GM18507 (cell line): ENCODE measurements around the gene POLR3E.
"Not testable (repeated sequence)": the region's sequence is repeated elsewhere in the genome, so short reads cannot be mapped to it uniquely, and the experiment has no call there.

Experiments used
- DNase-seq: peaks from one replicate; pipeline ENCODE4 v3.0.0; 2011; ENCODE audit warnings: low read depth; ENCODE audit not compliant: insufficient read length; ENCODE audit errors: extremely low spot score
- FAIRE-seq: peaks from 2 replicates; lab custom pipeline; 2011; peaks lifted over from hg19 to GRCh38; lab: Jason Lieb, UNC

POLR3E gene

DNA sequence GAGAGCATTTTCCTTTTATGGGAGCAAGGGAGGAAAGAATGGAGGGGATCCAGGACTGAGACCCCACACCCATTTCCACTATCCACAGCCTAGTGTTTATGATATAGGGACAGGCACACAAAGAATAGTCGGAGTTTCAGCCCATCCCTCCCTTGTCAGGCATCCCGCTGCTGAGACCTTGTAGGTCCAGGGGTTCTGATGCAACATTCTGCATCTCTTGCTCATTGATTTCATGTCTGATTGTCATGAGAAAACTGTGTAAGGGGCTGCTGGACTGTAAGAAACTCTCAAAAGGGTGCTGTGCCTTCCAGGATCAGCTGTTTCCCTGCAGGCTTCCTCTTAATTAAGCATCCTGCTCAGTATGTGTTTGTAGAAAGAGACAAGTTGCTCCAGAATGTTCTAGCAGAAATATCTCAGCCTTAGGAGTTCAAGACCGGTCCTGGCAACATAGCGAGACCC is 5.3 kb upstream of the POLR3E start:
- no peak for FAIRE-seq
- DNase-seq, result no peak

DNA sequence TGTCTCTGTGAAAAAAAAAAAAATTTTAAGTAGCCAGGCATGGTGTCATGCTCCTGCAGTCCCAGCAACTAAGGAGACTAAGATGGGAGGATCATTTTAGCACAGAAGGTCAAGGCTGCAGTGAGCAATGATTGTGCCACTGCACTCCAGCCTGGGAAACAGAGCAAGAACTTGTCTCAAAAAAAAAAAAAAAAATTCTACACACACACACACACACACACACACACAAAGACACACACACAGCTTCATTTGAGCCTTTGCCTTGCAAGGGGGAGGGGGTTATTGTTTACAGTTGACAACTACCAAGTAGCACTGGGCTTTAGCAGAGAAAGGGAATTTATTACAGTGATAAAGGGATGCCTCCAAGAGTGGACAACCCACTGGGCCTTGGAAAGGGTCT is 4.9 kb upstream of the POLR3E start:
- DNase-seq, result no peak
- FAIRE-seq, result no peak

DNA sequence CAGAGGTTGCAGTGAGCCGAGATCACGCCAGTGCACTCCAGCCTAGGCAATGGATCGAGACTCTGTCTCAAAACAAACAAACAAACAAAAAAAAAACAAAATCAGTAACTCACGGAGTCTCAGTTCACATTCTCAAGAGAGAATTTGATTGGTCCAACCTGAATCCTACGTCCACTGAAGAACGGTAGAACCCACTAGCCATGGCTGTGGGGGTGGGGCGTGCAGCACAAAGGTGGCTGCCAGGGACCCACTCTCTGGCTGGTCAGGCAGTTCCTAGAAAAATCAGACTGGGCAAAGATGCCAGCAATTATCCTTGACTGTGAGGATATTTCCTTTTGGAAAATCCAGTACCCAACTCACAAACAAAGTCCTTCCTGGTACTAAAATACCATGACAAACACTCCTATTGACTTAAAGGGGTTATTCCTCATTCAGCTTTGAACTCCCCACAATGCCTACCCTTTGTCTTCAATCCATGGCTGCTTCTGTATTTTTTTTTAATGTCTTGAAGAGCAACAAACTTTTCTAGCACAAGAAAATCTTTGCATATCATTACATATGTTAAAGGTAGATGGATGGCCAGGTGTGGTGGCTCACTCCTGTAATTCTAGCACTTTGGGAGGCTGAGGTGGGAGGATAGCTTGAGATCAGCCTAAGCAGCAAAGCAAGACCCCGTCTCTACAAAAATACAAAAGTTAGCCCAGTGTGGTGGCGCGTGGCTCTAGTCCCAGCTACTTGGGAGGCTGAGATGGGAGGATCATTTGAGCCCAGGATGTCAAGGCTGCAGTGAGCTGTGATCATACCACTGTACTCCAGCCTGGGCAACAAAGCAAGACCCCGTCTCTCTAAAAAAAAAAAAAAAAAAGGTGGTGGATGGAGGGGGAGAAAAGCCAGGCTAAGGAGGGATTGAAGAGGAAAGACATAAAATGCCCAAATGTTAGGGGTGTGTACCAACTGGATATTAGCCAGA is 3.8 kb upstream of the POLR3E start:
- no peak for FAIRE-seq
- DNase-seq, result no peak

DNA sequence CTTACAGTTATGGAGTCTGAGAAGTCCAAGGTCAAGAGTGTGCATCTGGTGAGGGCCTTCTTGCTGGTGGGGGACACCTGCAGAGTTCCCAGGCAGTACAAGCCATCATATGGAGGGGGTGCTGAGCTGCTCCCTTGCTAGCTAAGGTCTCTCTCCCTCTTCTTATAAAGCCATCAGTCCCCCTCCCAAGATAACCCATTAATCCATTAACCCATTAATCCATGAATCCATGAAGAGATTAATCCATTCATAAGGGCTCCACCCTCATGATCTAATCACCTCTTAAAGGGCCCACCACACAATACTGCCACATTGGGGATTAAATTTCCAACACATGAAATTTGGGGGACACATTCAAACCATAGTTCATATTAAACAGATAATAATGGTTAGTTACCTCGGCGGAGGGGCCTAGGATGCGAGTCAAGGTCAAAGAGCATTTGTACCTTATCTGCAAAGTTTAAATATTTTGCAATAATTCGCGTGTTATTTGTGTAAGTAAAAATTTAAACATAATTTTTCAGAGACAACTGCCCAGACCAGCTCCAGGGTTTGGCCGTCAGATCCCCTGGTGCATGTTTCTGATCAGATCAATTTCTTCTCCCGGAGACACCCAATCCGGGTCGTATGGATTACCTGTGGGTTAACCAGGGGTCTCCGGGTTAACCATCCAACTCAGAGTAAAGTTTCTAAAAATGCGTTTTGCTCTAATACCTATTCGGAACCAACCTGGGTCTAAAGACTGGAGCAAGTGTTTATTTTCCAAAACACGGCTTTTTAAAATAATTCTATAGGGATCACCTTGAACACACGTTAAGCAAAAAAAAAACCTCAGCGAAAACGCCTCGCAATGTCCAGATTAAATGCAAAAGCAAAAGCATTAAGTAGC is 740 bp upstream of the POLR3E start:
- no peak for DNase-seq

DNA sequence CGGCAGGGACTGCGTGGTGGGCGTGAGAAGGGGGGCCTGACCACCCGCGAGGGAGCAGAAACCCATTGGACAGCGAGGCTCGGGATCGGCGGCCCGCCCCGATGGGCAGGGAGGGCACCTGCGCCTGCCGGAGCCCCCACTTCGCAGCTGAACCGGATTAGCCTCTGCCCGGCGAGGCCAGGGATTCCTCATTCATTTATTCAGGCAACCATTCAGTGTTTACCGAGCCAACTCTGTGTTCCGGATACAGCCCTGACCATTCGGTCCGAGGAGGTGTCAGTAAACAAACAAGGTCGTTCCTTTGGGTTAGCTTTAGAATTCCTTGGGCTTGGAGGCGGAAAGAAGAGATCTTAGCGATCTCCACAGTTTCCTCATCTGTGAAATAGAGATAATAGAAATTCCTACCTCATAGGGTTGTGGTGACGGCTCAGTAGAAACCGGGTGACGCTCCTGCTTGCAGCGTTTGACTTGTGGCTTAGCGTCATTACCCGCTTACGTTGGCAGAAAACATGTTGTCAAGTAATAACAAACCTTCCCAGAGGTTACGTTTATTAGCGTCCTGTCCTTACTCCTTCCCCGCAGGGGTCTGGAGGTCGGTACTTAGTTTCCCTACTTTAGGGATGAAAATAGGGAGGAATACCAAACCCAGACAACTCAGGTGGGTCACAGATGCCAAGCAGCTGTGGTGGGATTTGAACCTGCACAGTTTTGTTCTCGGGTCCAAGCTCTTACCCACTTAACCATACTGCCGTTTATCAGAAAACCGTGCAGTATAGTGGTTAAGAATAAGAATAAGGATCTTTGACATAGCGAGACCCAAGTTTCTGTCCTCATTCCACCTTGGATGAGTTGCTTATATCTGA is 893 bp downstream of the POLR3E start:
- FAIRE-seq, result peak; percentile 69

More for the DNA sequence above, 740 bp upstream of the POLR3E start:
- no peak for FAIRE-seq

DNA sequence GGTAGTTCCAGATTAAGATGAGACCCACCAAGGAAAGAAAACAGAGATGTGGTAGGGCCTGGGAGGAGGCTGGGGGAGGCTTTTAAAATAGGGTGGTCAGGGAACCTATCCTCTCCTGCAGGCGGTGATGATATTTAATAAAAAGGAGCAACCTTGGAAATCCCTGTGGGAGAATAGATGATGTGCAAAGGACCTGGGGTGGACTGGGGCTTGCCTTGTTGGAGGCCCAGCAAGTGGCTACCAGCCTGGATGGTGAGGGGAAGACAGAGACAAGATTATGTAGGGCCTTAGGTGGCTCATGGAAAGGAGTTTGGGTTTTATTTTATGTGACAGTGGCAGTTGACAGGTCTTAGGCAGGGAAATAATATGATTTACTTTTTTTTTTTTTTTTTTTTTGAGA is 1.8 kb downstream of the POLR3E start:
- DNase-seq, result no peak
- no peak for FAIRE-seq

More for the DNA sequence above, 893 bp downstream of the POLR3E start:
- DNase-seq, result peak; percentile 50

DNA sequence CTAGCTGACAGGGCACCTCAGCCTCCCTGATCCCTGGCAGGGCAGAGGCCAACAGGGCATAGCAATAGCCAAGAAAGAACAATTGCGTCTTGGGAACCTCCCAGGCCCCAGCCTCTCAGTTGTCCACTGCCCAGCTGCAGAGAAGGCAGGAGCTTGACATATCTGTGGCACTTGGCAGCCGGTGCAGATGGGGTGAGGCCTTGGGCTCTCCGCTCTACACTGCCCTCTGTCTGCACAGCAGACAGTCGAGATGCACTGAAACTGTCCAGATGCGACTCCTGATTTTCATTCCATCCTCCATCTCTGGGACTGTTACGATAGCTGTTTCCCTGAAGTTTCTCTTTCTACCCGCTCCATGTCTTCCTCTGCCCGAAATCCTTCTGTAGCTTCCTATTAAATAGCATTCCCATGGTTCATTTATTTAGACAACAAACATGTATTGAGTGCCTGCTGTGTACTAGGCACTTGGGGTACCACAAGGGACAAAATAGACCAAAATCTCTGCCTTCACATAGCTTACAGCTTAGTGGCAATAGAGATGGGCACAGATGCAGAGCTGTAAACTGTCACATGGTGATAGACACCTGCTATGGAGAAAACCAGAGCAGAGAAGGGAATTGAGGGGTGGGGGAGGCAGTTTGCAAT is 3.3 kb downstream of the POLR3E start:
- no peak for FAIRE-seq
- DNase-seq, result no peak

DNA sequence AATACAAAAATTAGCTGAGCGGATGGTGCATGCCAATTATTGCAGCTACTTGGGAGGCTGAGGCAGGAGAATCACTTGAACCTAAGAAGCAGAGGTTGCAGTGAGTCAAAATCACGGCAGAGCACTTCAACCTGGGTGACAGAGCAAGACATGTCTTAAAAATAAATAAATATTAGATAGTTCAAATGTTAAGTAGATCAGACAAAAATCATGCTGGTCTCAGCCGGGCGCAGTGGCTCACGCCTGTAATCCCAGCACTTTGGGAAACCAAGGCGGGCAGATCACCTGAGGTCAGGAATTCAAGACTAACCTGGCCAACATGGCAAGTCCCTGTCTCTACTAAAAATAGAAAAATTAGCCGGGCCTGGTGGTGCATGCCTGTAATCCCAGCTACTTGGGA is 4.2 kb downstream of the POLR3E start:
- not testable (repeated sequence) for DNase-seq, FAIRE-seq

DNA sequence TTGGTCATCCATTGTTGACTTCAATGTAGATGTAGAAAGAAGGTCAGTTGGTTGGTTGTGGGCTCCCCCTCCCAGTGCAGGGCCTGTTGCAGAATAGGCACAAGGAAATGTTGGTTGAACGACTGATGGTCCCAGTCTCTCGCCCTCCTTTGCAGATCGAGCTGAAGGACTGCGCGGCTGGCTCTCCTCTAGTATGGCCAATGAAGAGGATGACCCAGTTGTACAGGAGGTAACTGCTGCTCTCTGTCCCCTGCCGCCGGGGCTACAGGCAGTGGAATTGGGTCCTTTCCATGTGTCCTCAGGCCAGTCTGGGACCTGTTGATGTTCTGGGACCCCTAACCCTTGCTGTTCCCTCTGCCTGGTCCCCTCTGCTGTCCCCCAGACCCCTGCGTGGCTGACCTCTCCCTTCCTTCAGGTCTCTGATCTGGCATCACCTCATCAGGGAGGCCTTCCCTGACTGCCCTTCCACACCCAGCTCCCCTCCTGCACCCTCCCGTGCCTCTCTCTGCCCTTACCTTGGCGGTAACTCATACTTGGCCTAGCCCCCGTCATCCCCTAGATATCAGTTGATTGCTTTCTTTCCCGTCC is 5.7 kb downstream of the POLR3E start:
- no peak for FAIRE-seq

DNA sequence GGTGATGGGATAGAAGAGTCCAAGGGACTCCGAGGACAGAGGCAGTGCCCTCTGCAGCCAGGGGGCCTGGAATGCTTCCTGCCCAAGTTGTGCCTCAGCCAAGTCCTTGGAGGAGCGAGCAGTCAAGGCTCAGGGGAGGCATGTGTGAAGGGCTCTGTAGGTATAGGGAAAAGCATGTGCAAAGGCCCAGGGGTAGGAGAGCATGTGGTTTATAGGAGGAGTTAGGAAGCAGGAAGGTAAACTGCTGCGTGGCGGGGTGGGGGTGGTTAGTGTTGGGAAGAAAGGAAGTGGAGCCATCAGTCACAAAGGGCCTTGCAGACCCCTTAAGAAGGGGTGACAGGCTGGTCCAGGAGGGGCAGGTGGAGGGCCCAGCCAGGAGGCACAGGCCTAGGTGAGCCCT is 7.2 kb downstream of the POLR3E start:
- no peak for DNase-seq
- FAIRE-seq, result no peak

More for the DNA sequence above, 5.7 kb downstream of the POLR3E start:
- DNase-seq, result no peak

DNA sequence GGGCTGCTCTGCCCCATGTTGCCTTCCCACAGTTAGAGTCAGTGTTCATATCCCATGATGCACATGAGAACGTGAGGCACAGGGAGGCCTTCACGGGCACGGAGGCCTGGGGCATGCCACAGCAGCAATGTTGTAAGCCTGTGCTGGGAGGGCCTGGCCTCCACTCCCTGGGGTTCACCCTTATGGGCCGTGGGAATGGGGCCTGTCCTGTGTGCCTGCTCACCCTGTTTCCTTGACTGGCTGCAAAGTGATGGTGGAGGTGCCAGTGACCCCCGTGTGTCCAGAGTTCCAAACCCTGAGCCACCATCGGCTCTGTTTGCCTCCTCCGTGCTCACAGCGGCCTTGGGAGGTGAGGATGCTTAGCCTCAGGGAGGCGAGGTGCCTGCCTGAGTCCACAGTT is 9.6 kb downstream of the POLR3E start:
- FAIRE-seq (no peak), DNase-seq (no peak)

DNA sequence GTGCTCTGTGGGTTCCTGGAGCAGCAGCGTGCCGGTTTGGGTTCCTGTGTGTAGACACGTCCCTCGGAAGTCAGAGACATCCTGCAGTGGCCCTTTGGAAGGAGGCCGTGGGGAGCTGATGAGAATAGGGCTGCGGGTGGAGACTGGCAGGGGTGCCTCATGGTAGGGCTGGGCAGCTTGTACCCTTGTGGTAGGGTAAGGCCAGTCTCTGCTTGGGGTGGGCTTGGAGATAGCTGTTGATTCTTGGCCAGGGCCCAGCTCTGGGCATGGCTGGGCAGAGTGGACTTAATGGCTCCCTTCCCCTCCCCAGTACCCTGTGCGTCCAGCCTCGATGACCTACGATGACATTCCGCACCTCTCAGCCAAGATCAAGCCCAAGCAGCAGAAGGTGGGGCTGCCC is 10.6 kb downstream of the POLR3E start:
- FAIRE-seq (no peak), DNase-seq (no peak)

DNA sequence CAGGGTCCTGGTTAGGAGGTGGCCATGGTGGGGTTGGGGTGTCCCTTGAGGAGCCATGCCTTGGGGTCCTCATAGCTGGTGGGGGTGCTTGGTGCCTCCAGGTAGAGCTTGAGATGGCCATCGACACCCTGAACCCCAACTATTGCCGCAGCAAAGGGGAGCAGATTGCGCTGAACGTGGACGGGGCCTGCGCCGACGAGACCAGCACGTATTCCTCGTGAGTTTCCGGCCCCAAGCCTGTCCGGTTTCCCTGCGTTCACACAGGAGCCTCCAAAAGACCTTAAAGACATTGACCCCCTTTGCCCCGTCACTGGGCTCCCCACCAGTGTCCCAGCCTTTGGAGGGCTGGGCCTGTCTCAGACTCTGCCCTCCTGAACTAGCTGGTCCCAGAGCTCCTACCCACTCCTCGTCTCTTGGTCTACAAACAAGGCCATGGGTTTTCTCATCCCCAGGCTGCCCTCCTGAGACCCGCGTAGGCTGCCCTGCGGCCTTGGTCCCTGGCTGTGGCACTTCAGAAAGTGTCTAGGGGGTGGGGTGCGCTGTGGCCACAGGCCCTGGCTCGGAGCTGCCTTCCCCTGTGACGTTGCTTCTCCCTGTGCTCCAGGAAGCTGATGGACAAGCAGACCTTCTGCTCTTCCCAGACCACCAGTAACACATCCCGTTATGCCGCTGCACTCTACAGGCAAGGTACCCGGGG is 11.8 kb downstream of the POLR3E start:
- no peak for DNase-seq
- FAIRE-seq, result no peak

DNA sequence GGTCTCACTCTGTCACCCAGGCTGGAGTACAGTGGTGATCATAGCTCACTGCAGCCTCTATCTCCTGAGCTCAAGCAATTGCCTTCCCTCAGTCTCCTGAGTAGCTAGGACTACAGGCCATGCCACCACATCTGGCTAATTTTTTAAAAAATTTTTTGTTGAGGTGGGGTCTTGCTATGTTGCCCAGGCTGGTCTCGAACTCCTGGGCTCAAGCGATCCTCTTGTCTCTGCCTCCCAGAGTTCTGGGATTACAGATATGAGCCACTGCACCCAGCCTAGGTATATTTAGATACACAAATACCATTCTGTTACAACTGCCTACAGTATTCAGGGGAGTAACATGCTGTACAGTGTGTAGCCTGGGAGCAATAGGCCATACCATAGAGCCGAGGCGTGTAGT is 14.3 kb downstream of the POLR3E start:
- FAIRE-seq, result no peak
- DNase-seq, result no peak

DNA sequence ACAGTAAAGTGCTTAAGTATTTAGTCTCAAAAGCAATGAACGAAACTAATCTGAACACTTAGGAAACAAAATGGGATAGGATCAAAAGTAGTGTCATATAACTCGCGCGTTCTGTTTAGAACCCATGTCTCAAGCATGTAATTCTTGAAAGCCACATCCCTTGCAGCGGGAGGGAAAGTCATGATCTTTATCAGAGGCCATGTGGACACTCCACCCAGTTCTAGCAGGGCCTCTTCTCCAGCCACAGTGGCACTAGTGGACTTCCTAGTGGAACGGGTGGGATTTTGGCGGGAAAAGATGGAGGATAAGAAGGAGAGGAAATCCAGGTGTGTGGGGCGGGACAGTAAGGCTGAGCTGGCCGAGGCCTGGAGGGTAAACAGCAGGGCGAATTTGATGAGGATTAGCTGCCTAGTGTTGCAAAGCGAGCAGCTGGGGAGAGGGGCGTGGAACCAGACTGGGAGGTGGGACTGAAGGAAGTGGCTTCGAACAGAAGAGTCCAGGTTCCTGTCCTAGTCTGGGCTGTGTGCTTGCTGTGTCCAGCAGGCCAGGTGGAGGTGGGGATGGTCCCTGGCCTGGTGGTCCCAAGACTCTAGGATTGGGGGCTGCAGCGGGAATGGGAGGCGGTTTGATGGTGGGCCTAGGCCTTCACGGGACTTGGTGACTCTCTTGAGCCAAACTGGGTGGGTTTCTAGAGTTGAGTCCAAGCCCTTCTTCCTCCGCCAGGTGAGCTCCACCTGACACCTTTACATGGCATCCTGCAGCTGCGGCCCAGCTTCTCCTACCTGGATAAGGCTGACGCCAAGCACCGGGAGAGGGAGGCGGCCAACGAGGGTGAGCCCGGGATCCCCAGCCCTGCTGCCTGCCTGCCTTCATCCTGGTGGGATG is 15.9 kb downstream of the POLR3E start:
- no peak for DNase-seq

DNA sequence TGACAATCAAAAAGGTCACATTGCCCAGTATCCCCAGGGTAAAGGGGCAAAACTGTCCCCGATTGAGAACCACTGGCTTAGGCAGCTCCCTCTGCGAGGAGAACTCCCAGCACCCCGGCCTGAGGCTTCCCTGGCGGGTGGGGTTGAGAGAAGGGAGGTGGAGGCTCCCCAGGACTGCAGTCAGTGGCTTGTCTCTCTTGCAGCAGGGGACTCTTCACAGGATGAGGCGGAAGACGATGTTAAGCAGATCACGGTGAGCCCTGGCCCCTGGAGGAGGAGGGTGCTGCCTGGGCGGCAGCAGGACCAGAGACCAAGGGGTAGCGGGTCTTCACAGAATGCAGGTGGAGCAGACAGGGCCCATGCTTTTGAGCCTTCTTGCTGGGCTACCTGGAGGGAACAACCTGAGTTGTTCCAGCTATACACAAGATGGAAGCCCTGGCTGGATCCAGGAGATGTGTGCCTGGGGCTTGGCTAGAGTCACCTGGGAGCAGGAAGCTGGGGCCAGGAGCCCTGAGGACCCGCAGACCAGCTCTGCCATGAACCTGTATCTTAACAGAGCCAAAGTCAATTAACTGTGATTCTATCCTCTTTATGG is 16.8 kb downstream of the POLR3E start:
- DNase-seq (no peak), FAIRE-seq (no peak)

More for the DNA sequence above, 15.9 kb downstream of the POLR3E start:
- no peak for FAIRE-seq
